T-helper 1 cell (primary cell): Measurements from ENCODE around the gene WWC2.
"Not testable (repeated sequence)": the region's sequence is repeated elsewhere in the genome, so short reads cannot be mapped to it uniquely, and the experiment has no call there.

Experiments
- DNase-seq, 5 donors: peaks; one replicate each; pipeline ENCODE4 v3.0.0-alpha.2; 2012 to 2020

The WWC2 gene

GRCh38 chr4:183142571-183143550, 43.8 kb downstream of the WWC2 start:
- DNase-seq = no peak

GRCh38 chr4:183144787-183145186, 45.7 kb downstream of the WWC2 start:
- DNase-seq = no peak

GRCh38 chr4:183145773-183146172, 46.7 kb downstream of the WWC2 start:
- no peak for DNase-seq

- DNase-seq = no peak
Measured at GRCh38 chr4:183146478-183146877, 47.4 kb downstream of the WWC2 start.

- no peak for DNase-seq
Measured at GRCh38 chr4:183147196-183147595, 48.1 kb downstream of the WWC2 start.

GRCh38 chr4:183147983-183148382, 48.9 kb downstream of the WWC2 start:
- no peak for DNase-seq

GRCh38 chr4:183149616-183150539, 50.8 kb downstream of the WWC2 start:
- DNase-seq = no peak

GRCh38 chr4:183150664-183151063, 51.6 kb downstream of the WWC2 start:
- DNase-seq = not testable (repeated sequence)

- DNase-seq = not testable (repeated sequence)
Measured at GRCh38 chr4:183152232-183152631, 53.2 kb downstream of the WWC2 start.

- no peak for DNase-seq
Measured at GRCh38 chr4:183153190-183153916, 54.3 kb downstream of the WWC2 start.

- no peak for DNase-seq
Measured at GRCh38 chr4:183154701-183155391, 55.8 kb downstream of the WWC2 start.

- DNase-seq = no peak
Measured at GRCh38 chr4:183155450-183156184, 56.6 kb downstream of the WWC2 start.

- DNase-seq = no peak
Measured at GRCh38 chr4:183157215-183157614, 58.2 kb downstream of the WWC2 start.

GRCh38 chr4:183158062-183158461, 59.0 kb downstream of the WWC2 start:
- no peak for DNase-seq

GRCh38 chr4:183161630-183162029, 62.6 kb downstream of the WWC2 start:
- DNase-seq = no peak

- DNase-seq = no peak
Measured at GRCh38 chr4:183163135-183163534, 64.1 kb downstream of the WWC2 start.

GRCh38 chr4:183164963-183165362, 65.9 kb downstream of the WWC2 start:
- no peak for DNase-seq

- DNase-seq = no peak
Measured at GRCh38 chr4:183165376-183165775, 66.3 kb downstream of the WWC2 start.

GRCh38 chr4:183170894-183171293, 71.8 kb downstream of the WWC2 start:
- DNase-seq = no peak

- no peak for DNase-seq
Measured at GRCh38 chr4:183171484-183172267, 72.6 kb downstream of the WWC2 start.
